Mesenchymal stem cell (in vitro differentiated cells and primary cell): ENCODE data around the gene CEMIP.
A peak's percentile ranks its signal among the peaks of the same experiment; 100 is the strongest.

ENCODE experiments used
- DNase-seq: peaks from one replicate; pipeline ENCODE4 v3.0.0-alpha.2; 2013
- H2AFZ ChIP-seq: one replicate; pipeline ENCODE4 v1.6.1; 2013; ENCODE audit warnings: low read depth, mild to moderate bottlenecking, control low read depth, inconsistent platforms, low read length, moderate library complexity
- H2AK5ac ChIP-seq: 2 replicates; pipeline ENCODE4 v1.6.1; 2013; ENCODE audit warnings: low read length, moderate library complexity, mild to moderate bottlenecking, inconsistent platforms; ENCODE audit not compliant: severe bottlenecking
- H2BK120ac ChIP-seq: one replicate; pipeline ENCODE4 v1.6.1; 2013; ENCODE audit warnings: low read depth, mild to moderate bottlenecking, inconsistent platforms, low read length, moderate library complexity
- H2BK12ac ChIP-seq, 2 experiments: one replicate each; pipeline ENCODE4 v1.6.1; 2013; ENCODE audit warnings: inconsistent platforms in 2 of 2, low read length in 2 of 2, mild to moderate bottlenecking in 2 of 2, moderate library complexity in 2 of 2, control low read depth in 1 of 2
- H2BK15ac ChIP-seq: one replicate; pipeline ENCODE4 v1.6.1; 2013; ENCODE audit warnings: mild to moderate bottlenecking, low read depth, inconsistent platforms; ENCODE audit not compliant: poor library complexity, severe bottlenecking
- H2BK5ac ChIP-seq: 2 replicates; pipeline ENCODE4 v1.6.1; 2013; ENCODE audit warnings: low read depth, mild to moderate bottlenecking, low read length, control low read depth, inconsistent platforms; ENCODE audit not compliant: poor library complexity, severe bottlenecking
- H3K14ac ChIP-seq, 2 experiments: one replicate each; pipeline ENCODE4 v1.6.1; 2013; ENCODE audit warnings: inconsistent platforms in 2 of 2, low read length in 2 of 2, control low read depth in 1 of 2, mild to moderate bottlenecking in 1 of 2, moderate library complexity in 1 of 2
- H3K18ac ChIP-seq, 2 experiments: one replicate each; pipeline ENCODE4 v1.6.1; 2013; ENCODE audit warnings: inconsistent platforms in 2 of 2, low read length in 2 of 2, control low read depth in 1 of 2, low read depth in 1 of 2, mild to moderate bottlenecking in 1 of 2
- H3K23ac ChIP-seq, 2 experiments: one replicate each; pipeline ENCODE4 v1.6.1; 2013; ENCODE audit warnings: inconsistent platforms in 2 of 2, low read length in 2 of 2, mild to moderate bottlenecking in 2 of 2, moderate library complexity in 2 of 2, control low read depth in 1 of 2
- H3K27ac ChIP-seq: 2 replicates; pipeline ENCODE4 v1.5.1; 2013; ENCODE audit warnings: mild to moderate bottlenecking, moderate library complexity, low read length, control low read depth, inconsistent platforms; ENCODE audit not compliant: poor library complexity, severe bottlenecking
- H3K27me3 ChIP-seq, 2 experiments: 2 replicates each; pipeline versions ENCODE4 v1.6.1 to v1.7.0; 2013; ENCODE audit warnings: low read length in 2 of 2, mild to moderate bottlenecking in 2 of 2, moderate library complexity in 2 of 2, control low read depth in 1 of 2, inconsistent platforms in 1 of 2; ENCODE audit not compliant: control insufficient read depth in 1 of 2, insufficient read depth in 1 of 2
- H3K36me3 ChIP-seq, 2 experiments: 2 replicates each; pipeline versions ENCODE4 v1.6.1 to v1.7.0; 2013; ENCODE audit warnings: low read length in 2 of 2, control low read depth in 1 of 2, inconsistent platforms in 1 of 2, low read depth in 1 of 2, mild to moderate bottlenecking in 1 of 2; ENCODE audit not compliant: insufficient read depth in 2 of 2, control insufficient read depth in 1 of 2
- H3K4ac ChIP-seq, 2 experiments: one replicate each; pipeline ENCODE4 v1.6.1; 2013; ENCODE audit warnings: inconsistent platforms in 2 of 2, low read length in 2 of 2, mild to moderate bottlenecking in 2 of 2, moderate library complexity in 2 of 2, control low read depth in 1 of 2, low read depth in 1 of 2
- H3K4me1 ChIP-seq: 2 replicates; pipeline ENCODE4 v1.6.1; 2013; ENCODE audit warnings: low read depth, low read length, control low read depth; ENCODE audit not compliant: control insufficient read depth, insufficient read depth
- H3K4me2 ChIP-seq: 2 replicates; pipeline ENCODE4 v1.6.1; 2013; ENCODE audit warnings: low read length, mild to moderate bottlenecking, inconsistent platforms; ENCODE audit not compliant: poor library complexity, severe bottlenecking
- H3K4me3 ChIP-seq, 2 experiments: 2 replicates each; pipeline versions ENCODE4 v1.5.1 to v1.7.0; 2013; ENCODE audit warnings: low read length in 2 of 2, mild to moderate bottlenecking in 2 of 2, control low read depth in 1 of 2, low read depth in 1 of 2; ENCODE audit not compliant: insufficient read depth in 1 of 2
- H3K79me1 ChIP-seq: replicated peaks from 2 replicates; pipeline ENCODE4 v1.6.1; 2013; ENCODE audit warnings: mild to moderate bottlenecking, control low read depth, low read length, inconsistent platforms; ENCODE audit not compliant: poor library complexity, severe bottlenecking
- H3K9ac ChIP-seq: 2 replicates; pipeline ENCODE4 v1.7.0; 2013; ENCODE audit warnings: mild to moderate bottlenecking, low read length, moderate library complexity
- H3K9me3 ChIP-seq: 2 replicates; pipeline ENCODE4 v1.7.0; 2013; ENCODE audit warnings: mild to moderate bottlenecking, low read length; ENCODE audit not compliant: control insufficient read depth
- H4K8ac ChIP-seq: one replicate; pipeline ENCODE4 v1.6.1; 2013; ENCODE audit warnings: inconsistent platforms, mild to moderate bottlenecking, low read length, moderate library complexity
- H4K91ac ChIP-seq: one replicate; pipeline ENCODE4 v1.6.1; 2013; ENCODE audit warnings: mild to moderate bottlenecking, low read length, inconsistent platforms
- WGBS: methylation state at CpG from one replicate; pipeline ENCODE4 v1.1.7; 2013; ENCODE audit warnings: mixed read lengths; 5-methylcytosine and 5-hydroxymethylcytosine counted together

Gene CEMIP

DNA sequence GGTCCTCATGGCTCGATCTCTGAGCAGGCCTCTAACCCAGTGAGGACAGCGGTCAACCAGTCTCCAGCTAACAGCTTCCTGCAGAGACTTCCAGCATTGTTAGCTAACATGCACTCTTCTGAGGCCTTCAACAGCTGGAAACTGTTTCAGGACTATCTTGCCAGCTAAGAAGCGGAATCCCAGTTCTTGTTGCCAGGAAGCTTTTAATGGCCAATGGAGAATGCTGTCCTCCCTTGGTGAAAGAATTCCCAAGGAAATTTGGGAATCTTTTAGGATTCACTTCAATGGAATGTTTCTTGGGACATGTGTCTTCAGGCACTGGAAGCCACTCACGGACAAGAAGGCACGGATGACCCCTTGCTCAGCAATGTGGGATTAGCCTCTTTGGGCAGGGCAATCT lies 91.7 kb downstream of the CEMIP start:
- H2AFZ ChIP-seq = no peak overlapping the region
- no peak overlapping the region for H2AK5ac ChIP-seq
- no peak overlapping the region for H3K18ac ChIP-seq
- H3K27me3 ChIP-seq = peaks cover 0 to 23% of the 10 kb centered on the region in 2 experiments
- H3K9me3 ChIP-seq = no peaks in the 10 kb centered on the region
- H3K27ac ChIP-seq = no peak overlapping the region
- no peak overlapping the region for H3K4ac ChIP-seq
- peaks cover 3 to 94% of the 10 kb centered on the region in 2 experiments for H3K36me3 ChIP-seq
- H3K14ac ChIP-seq = peak overlapping the region in 1 of 2 experiments; percentile 42
- no peak overlapping the region for H2BK15ac ChIP-seq
- H2BK12ac ChIP-seq = no peak overlapping the region
- no peak overlapping the region for H2BK120ac ChIP-seq
- no peak overlapping the region for H3K4me2 ChIP-seq
- no peak overlapping the region for H3K23ac ChIP-seq
- no peaks in the 10 kb centered on the region for H3K79me1 ChIP-seq
- peak; percentile 24 for DNase-seq
- WGBS = 72% methylated on average over 5 of the region's 5 CpGs
- H3K4me3 ChIP-seq = no peak overlapping the region
- H3K4me1 ChIP-seq = no peaks in the 10 kb centered on the region
- no peak overlapping the region for H4K8ac ChIP-seq
- no peak overlapping the region for H2BK5ac ChIP-seq
- no peak overlapping the region for H3K9ac ChIP-seq
- no peak overlapping the region for H4K91ac ChIP-seq

DNA sequence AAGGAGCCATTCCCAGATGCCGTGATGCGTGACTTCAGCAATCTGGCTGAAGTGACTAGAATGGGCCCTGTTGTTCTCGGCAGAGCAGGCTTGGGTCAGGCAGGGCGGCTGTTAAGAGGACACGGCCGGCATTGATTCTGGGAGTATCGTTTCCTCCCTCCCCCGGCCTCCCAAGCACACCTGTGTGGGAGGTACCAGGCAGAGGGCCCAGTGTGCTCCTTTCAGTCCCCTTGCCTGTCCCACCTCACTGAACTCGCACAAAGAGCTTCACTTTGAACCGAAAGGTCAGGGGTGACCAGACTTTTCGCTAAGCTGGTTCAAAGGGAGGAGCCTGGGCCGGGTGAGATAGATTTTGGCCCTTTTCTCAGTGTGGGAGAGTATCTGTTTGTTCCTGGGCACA lies 92.7 kb downstream of the CEMIP start:
- 93% methylated on average over 12 of the region's 12 CpGs for WGBS

DNA sequence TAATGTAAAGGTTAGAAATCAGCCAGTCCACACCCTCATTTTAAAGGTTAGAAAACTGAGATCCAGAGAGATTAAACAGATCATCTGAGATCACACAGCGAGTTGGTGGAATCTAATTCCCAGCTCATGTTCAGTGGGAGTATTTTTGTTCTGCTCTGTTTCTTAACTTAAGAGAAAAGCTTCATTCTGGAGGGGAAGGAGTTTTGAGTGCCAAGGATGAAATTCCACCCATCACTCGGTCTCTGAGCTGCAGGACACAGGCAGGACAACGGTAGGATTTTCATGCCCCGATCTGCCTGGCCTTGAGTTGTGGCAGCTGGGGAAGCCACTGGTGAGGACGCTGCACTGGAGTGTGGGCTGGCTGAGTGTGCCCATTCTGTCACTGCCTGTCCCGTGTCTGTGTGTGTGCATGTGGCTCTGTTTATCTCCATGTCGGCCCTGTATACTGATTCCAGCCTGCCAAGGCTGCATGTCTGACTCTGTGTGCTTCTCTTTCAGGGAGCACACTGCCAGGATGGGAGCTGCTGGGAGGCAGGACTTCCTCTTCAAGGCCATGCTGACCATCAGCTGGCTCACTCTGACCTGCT lies 94.3 kb downstream of the CEMIP start:
- no peak overlapping the region for H3K23ac ChIP-seq
- WGBS = 89% methylated on average over 7 of the region's 7 CpGs

More for the DNA sequence above, 92.7 kb downstream of the CEMIP start:
- no peak overlapping the region for H3K23ac ChIP-seq
- H2AK5ac ChIP-seq = no peak overlapping the region
- DNase-seq = no peak
- H3K4me1 ChIP-seq = no peaks in the 10 kb centered on the region
- no peak overlapping the region for H3K27ac ChIP-seq
- no peak overlapping the region for H2AFZ ChIP-seq
- H4K91ac ChIP-seq = no peak overlapping the region
- no peak overlapping the region for H3K14ac ChIP-seq
- H3K18ac ChIP-seq = no peak overlapping the region
- H3K27me3 ChIP-seq = peaks cover 0 to 22% of the 10 kb centered on the region in 2 experiments
- H3K9me3 ChIP-seq = no peaks in the 10 kb centered on the region
- no peak overlapping the region for H2BK120ac ChIP-seq
- no peaks in the 10 kb centered on the region for H3K79me1 ChIP-seq
- no peak overlapping the region for H3K4ac ChIP-seq
- peaks cover 3 to 98% of the 10 kb centered on the region in 2 experiments for H3K36me3 ChIP-seq
- no peak overlapping the region for H3K9ac ChIP-seq
- H3K4me3 ChIP-seq = no peak overlapping the region
- H2BK15ac ChIP-seq = no peak overlapping the region
- no peak overlapping the region for H3K4me2 ChIP-seq
- H2BK12ac ChIP-seq = no peak overlapping the region
- H2BK5ac ChIP-seq = no peak overlapping the region
- no peak overlapping the region for H4K8ac ChIP-seq

DNA sequence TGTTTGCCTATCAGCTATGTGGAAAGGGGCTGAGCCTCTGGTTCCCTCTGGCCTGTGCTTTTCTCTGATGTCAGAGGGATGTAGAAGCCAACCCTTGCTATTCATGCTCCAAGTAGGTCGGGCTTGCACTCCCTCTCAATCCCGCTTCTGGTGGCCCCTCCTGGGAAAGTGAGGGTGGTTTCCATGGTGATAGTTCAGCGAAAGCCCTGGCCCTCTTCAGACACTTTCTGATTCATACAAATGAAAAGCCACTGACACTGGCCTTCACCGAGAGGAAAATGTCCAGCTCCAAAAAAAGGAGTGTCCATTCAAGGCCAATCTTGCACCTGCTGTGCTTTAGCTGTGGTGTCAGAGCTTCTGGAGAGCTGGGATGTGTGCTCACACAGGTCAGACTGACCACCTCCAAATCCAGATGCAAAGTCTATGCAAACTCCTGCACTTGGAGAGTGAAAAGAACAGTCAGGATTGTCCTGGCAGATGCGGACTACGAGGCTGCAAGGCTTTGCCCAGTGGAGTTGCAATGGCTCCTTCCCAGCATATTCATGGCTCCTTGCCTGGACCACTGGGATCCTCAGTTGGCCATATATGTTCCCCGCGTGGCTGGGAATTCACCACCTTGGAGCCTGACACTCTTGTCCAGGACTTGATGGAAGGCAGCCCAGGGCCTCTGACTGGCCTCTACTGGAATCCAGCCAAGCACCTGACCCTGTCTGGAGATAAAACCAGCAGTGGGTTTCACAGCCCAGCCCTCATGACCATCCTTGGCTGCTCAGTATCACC lies 96.6 kb downstream of the CEMIP start:
- no peak overlapping the region for H2AK5ac ChIP-seq
- no peaks in the 10 kb centered on the region for H3K4me1 ChIP-seq
- no peak overlapping the region for H2BK5ac ChIP-seq
- peaks cover 0 to 98% of the 10 kb centered on the region in 2 experiments for H3K36me3 ChIP-seq
- H2BK12ac ChIP-seq = no peak overlapping the region
- no peak overlapping the region for H3K23ac ChIP-seq
- H3K18ac ChIP-seq = no peak overlapping the region
- no peak for DNase-seq
- no peak overlapping the region for H3K4me2 ChIP-seq
- H3K14ac ChIP-seq = no peak overlapping the region
- H2BK15ac ChIP-seq = no peak overlapping the region
- no peak overlapping the region for H2BK120ac ChIP-seq
- H3K4ac ChIP-seq = no peak overlapping the region
- H3K79me1 ChIP-seq = no peaks in the 10 kb centered on the region
- no peak overlapping the region for H3K4me3 ChIP-seq
- H4K8ac ChIP-seq = no peak overlapping the region
- H4K91ac ChIP-seq = no peak overlapping the region
- H3K9me3 ChIP-seq = no peaks in the 10 kb centered on the region
- no peak overlapping the region for H2AFZ ChIP-seq
- WGBS = 76% methylated on average over 8 of the region's 8 CpGs
- H3K27me3 ChIP-seq = no peaks in the 10 kb centered on the region
- H3K27ac ChIP-seq = no peak overlapping the region
- H3K9ac ChIP-seq = no peak overlapping the region

More for the DNA sequence above, 94.3 kb downstream of the CEMIP start:
- Histone ChIP-seq H3K4ac (no peak overlapping the region), H2AFZ (no peak overlapping the region), H2BK120ac (no peak overlapping the region), H2BK5ac (no peak overlapping the region), H3K4me3 (no peak overlapping the region), H4K91ac (peak overlapping the region; percentile 45), H3K36me3 (peaks cover 3 to 98% of the 10 kb centered on the region in 2 experiments), H3K9ac (no peak overlapping the region), H3K79me1 (no peaks in the 10 kb centered on the region), H3K27ac (no peak overlapping the region), H3K18ac (peak overlapping the region in 1 of 2 experiments; percentile 6), H3K14ac (no peak overlapping the region), H3K4me2 (no peak overlapping the region), H2AK5ac (no peak overlapping the region), H3K27me3 (peaks cover 0 to 9% of the 10 kb centered on the region in 2 experiments), H2BK15ac (no peak overlapping the region), H3K4me1 (no peaks in the 10 kb centered on the region), H2BK12ac (peak overlapping the region in 1 of 2 experiments; percentile 15), H4K8ac (no peak overlapping the region), H3K9me3 (no peaks in the 10 kb centered on the region)
- DNase-seq = no peak
